WTC11 (cell line): ENCODE results near the gene VAC14.

ENCODE experiments used
- CREM ChIP-seq: sonication (generic); formaldehyde crosslinking; IDR thresholded peaks from 2 replicates; pipeline ENCODE4 v1.8.1; 2022; ENCODE audit warnings: mild to moderate bottlenecking, missing genetic modification reagents, moderate library complexity
- GABPB1 ChIP-seq: sonication (generic); formaldehyde crosslinking; IDR thresholded peaks from 2 replicates; pipeline ENCODE4 v1.8.1; 2023; ENCODE audit warnings: mild to moderate bottlenecking, missing genetic modification reagents
- ZNF416 ChIP-seq: fragments of 250-450 bp; sonication (Bioruptor Pico); IDR thresholded peaks from 2 replicates; pipeline ENCODE4 v1.9.0; 2021; ENCODE audit warnings: mild to moderate bottlenecking, inconsistent platforms
- TF ChIP-seq, protein P1 (sequence below): fragments of 200-600 bp; IDR thresholded peaks from 2 replicates; pipeline ENCODE4 v1.8.0; 2022; ENCODE audit warnings: antibody characterized with exemption

DNA sequence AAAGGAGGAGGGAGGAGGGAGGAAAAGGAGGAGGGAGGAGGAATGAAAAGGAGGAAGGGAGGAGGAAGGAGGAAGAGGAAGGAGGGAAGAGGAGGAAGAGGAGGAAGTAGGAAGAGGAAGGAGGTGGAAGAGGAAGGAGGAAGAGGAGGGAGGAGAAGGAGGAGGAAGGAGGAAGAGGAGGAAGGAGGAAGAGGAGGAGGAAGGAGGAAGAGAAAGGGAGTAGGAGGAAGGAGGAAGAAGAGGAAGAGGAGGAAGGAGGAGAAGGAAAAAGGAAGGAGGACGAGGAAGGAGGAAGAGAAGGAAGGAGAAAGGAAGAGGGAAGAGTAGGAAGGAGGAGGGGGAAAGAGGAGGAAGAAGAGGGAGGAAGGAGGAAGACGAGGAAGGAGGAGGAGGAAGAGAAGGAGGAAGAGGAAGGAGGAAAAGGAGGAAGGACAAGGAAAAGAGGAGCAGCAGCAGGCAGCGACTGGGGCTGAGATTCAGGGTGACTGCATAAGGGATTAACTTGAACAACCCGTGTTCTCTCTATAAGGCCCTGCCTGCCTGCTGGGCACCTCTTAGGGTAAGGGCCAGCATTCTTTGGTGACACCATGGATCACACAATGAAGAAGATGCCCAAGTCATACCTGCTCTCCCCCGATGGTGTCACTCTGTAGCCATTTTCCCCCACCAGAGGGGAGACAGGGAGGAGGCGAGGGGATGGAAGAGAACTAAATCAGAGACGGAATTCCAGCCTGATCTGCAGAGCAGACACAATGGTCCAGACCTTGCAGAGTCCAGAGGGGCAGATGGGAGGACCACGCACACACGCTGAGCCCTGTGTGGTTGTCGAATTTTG is 156.0 kb downstream of the VAC14 start:
- no peak for TF ChIP-seq CREM (CRISPR knock-in tag)
- TF ChIP-seq GABPB1 (CRISPR knock-in tag) = no peak
- TF ChIP-seq, protein P1, sequence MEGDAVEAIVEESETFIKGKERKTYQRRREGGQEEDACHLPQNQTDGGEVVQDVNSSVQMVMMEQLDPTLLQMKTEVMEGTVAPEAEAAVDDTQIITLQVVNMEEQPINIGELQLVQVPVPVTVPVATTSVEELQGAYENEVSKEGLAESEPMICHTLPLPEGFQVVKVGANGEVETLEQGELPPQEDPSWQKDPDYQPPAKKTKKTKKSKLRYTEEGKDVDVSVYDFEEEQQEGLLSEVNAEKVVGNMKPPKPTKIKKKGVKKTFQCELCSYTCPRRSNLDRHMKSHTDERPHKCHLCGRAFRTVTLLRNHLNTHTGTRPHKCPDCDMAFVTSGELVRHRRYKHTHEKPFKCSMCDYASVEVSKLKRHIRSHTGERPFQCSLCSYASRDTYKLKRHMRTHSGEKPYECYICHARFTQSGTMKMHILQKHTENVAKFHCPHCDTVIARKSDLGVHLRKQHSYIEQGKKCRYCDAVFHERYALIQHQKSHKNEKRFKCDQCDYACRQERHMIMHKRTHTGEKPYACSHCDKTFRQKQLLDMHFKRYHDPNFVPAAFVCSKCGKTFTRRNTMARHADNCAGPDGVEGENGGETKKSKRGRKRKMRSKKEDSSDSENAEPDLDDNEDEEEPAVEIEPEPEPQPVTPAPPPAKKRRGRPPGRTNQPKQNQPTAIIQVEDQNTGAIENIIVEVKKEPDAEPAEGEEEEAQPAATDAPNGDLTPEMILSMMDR = no peak
- TF ChIP-seq ZNF416 (CRISPR knock-in tag) = no peak
